ENCODE measurements around the gene CEACAM4. TPM values are rescaled to one million over a fixed set of nuclear protein-coding genes. Genes with fewer than 3 reads are reported as not detected.

Gene CEACAM4
- total RNA-seq, 2 experiments from 2014 or later, result 0.36 to 0.84 TPM

GRCh38 chr19:41617941-41618730, 8.7 kb downstream of the CEACAM4 start:
- ATAC-seq (ENCODE audit: poor library complexity) (no peak), DNase-seq (no peak)
- H3K9me3 Mint-ChIP-seq, result no peaks in the 10 kb centered on the region
- TF ChIP-seq CTCF (IDR thresholded peaks at IDR 0.05), result no peak
- Histone ChIP-seq H3K4me3 (ENCODE audit: low read length) (no peak overlapping the region), H3K9me3 (ENCODE audit: control insufficient read depth in 1 of 2, insufficient read depth in 1 of 2, low read length in 2 of 2) (peaks cover 0 to 5% of the 10 kb centered on the region in 2 experiments), H3K27me3 (ENCODE audit: control insufficient read depth in 1 of 2, insufficient read depth in 2 of 2, low read length in 2 of 2) (no peaks in the 10 kb centered on the region), H3K36me3 (ENCODE audit: insufficient read depth, low read length) (no peaks in the 10 kb centered on the region), H3K27ac (ENCODE audit: low read depth in 1 of 2, low read length in 2 of 2) (no peak overlapping the region), H3K4me1 (ENCODE audit: insufficient read depth, low read length) (no peaks in the 10 kb centered on the region)
- no peak overlapping the region for H3K4me3 Mint-ChIP-seq
- H3K4me1 Mint-ChIP-seq (ENCODE audit: low read depth), result no peaks in the 10 kb centered on the region
- no peak overlapping the region for H3K27ac Mint-ChIP-seq
- H3K36me3 Mint-ChIP-seq (ENCODE audit: low read depth), result no peaks in the 10 kb centered on the region
- H3K27me3 Mint-ChIP-seq, result peaks cover 30% of the 10 kb centered on the region
- ChIA-PET CTCF (interaction anchor here (0.5 kb wide), 1 partner anchor 13 kb away, joined by 3 read pairs; no protein-coding TSS in a partner anchor), POLR2A (no interaction called here)
- intact Hi-C loops (cut with DNase I, micrococcal nuclease), result no loop called here

- Mint-ChIP-seq H3K27me3 (peaks cover 39% of the 10 kb centered on the region), H3K4me3 (no peak overlapping the region), H3K9me3 (no peaks in the 10 kb centered on the region), H3K27ac (no peak overlapping the region), H3K36me3 (ENCODE audit: low read depth) (no peaks in the 10 kb centered on the region), H3K4me1 (ENCODE audit: low read depth) (no peaks in the 10 kb centered on the region)
- no peak for TF ChIP-seq CTCF (IDR thresholded peaks at IDR 0.05)
- H3K27ac ChIP-seq (ENCODE audit: low read depth in 1 of 2, low read length in 2 of 2), result no peak overlapping the region
- ChIA-PET POLR2A (no interaction called here), CTCF (interaction anchor here (0.5 to 0.6 kb wide), 2 partner anchors 14 to 961 kb away, joined by 3 read pairs; no protein-coding TSS in a partner anchor)
- no peak overlapping the region for H3K4me3 ChIP-seq (ENCODE audit: low read length)
- peaks cover 0 to 7% of the 10 kb centered on the region in 2 experiments for H3K9me3 ChIP-seq (ENCODE audit: control insufficient read depth in 1 of 2, insufficient read depth in 1 of 2, low read length in 2 of 2)
- no peak for ATAC-seq (ENCODE audit: poor library complexity)
- no peaks in the 10 kb centered on the region for H3K36me3 ChIP-seq (ENCODE audit: insufficient read depth, low read length)
- no peaks in the 10 kb centered on the region for H3K4me1 ChIP-seq (ENCODE audit: insufficient read depth, low read length)
- intact Hi-C loops (cut with DNase I, micrococcal nuclease), result no loop called here
- no peak for DNase-seq
- H3K27me3 ChIP-seq (ENCODE audit: control insufficient read depth in 1 of 2, insufficient read depth in 2 of 2, low read length in 2 of 2), result peaks cover 0 to 5% of the 10 kb centered on the region in 2 experiments
Observed at GRCh38 chr19:41616792-41617621, 9.9 kb downstream of the CEACAM4 start.

- intact Hi-C loops (cut with DNase I, micrococcal nuclease), result no loop called here
- Histone ChIP-seq H3K27me3 (ENCODE audit: control insufficient read depth in 1 of 2, insufficient read depth in 2 of 2, low read length in 2 of 2) (peaks cover 0 to 5% of the 10 kb centered on the region in 2 experiments), H3K36me3 (ENCODE audit: insufficient read depth, low read length) (no peaks in the 10 kb centered on the region), H3K4me3 (ENCODE audit: low read length) (no peak overlapping the region), H3K9me3 (ENCODE audit: control insufficient read depth in 1 of 2, insufficient read depth in 1 of 2, low read length in 2 of 2) (peaks cover 0 to 7% of the 10 kb centered on the region in 2 experiments), H3K27ac (ENCODE audit: low read depth in 1 of 2, low read length in 2 of 2) (no peak overlapping the region), H3K4me1 (ENCODE audit: insufficient read depth, low read length) (no peaks in the 10 kb centered on the region)
- TF ChIP-seq CTCF (IDR thresholded peaks at IDR 0.05), result no peak
- Mint-ChIP-seq H3K4me1 (ENCODE audit: low read depth) (no peaks in the 10 kb centered on the region), H3K27me3 (peaks cover 49% of the 10 kb centered on the region), H3K36me3 (ENCODE audit: low read depth) (no peaks in the 10 kb centered on the region), H3K4me3 (no peak overlapping the region), H3K27ac (no peak overlapping the region), H3K9me3 (no peaks in the 10 kb centered on the region)
- ChIA-PET CTCF (no interaction called here), POLR2A (no interaction called here)
- DNase-seq (no peak), ATAC-seq (ENCODE audit: poor library complexity) (no peak)
Observed at GRCh38 chr19:41615207-41615606, 11.7 kb downstream of the CEACAM4 start.

Measured in CD4-positive, alpha-beta T cell (primary cell).